ENCODE results near the gene BAZ2A. TPM values are rescaled to one million over a fixed set of nuclear protein-coding genes. Genes with fewer than 3 reads are reported as not detected.

BAZ2A gene
- polyA plus RNA-seq, 2 of the 4 experiments (the other 2 are of a cell fraction): 41.7 to 59.4 TPM

DNA sequence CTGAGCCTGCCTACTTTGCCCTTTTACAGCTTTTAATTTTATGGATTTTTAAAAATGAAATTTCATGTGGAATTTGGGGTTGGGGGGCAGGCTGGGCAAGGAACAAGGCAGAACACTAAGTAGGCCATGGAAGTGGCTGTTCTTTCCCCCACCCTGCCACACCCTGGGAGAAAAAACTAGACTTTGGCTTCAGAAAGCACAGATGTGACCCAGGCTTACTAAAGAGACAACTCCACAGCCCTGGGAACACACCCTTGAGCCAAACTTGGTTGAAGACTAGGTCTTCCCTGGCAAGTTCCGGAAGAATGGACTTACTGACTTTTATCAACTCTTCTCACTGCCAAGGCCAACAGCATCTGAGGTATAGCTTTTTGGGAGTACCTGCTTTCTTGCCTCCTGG lies 40.3 kb downstream of the BAZ2A start:
- ChIA-PET CTCF (interaction anchor here (0.6 to 21.2 kb wide), 16 partner anchors 9 to 523 kb away, joined by 3 to 282 read pairs (median 4); partner anchors contain the start of gene RBMS2), POLR2A (interaction anchor here (0.6 kb wide), 1 partner anchor 68 kb away, joined by 4 read pairs; the partner anchor contains the start of gene RBMS2)
- Histone ChIP-seq H3K4me2 (no peak overlapping the region), H3K4me1 (0 out of 3 replicates have a peak, but pooled peaks cover 4% of the 10 kb centered on the region), H3K9me3 (no peaks in the 10 kb centered on the region), H3K27ac (no peak overlapping the region), H3K4me3 (no peak overlapping the region)
- DNase-seq (ENCODE audit: low read depth in 1 of 2, low spot score in 1 of 2) (no peak), FAIRE-seq (no peak), ATAC-seq (no peak)
- 92% methylated on average over 1 of the region's 1 CpG for WGBS (ENCODE audit: missing lambda C conversion rate)
- TF ChIP-seq, protein P1, sequence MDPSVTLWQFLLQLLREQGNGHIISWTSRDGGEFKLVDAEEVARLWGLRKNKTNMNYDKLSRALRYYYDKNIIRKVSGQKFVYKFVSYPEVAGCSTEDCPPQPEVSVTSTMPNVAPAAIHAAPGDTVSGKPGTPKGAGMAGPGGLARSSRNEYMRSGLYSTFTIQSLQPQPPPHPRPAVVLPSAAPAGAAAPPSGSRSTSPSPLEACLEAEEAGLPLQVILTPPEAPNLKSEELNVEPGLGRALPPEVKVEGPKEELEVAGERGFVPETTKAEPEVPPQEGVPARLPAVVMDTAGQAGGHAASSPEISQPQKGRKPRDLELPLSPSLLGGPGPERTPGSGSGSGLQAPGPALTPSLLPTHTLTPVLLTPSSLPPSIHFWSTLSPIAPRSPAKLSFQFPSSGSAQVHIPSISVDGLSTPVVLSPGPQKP (IDR thresholded peaks at IDR 0.05; ENCODE audit: low read depth, low read length): no peak
- TF ChIP-seq NR3C1 (IDR thresholded peaks at IDR 0.05) (no peak), POLR2A (IDR thresholded peaks at IDR 0.05; ENCODE audit: low read length) (no peak), ZFP36 (IDR thresholded peaks at IDR 0.05; ENCODE audit: borderline replicate concordance, partially characterized antibody) (no peak), SREBF2 (IDR thresholded peaks at IDR 0.05) (no peak), CHD4 (IDR thresholded peaks at IDR 0.05; ENCODE audit: borderline replicate concordance) (no peak), RARB (CRISPR knock-in tag; IDR thresholded peaks at IDR 0.05) (no peak), MYC (IDR thresholded peaks at IDR 0.05; ENCODE audit: borderline replicate concordance, low read length) (no peak), EHF (CRISPR knock-in tag; IDR thresholded peaks at IDR 0.05) (no peak), HOXB5 (CRISPR knock-in tag; IDR thresholded peaks at IDR 0.05) (no peak), HOXB13 (CRISPR knock-in tag; IDR thresholded peaks at IDR 0.05; ENCODE audit: low read depth) (no peak), TP53 (CRISPR knock-in tag; IDR thresholded peaks at IDR 0.05) (no peak), NFE2L2 (conservative IDR thresholded peaks at IDR 0.05; ENCODE audit: low read length) (no peak), CBX2 (IDR thresholded peaks at IDR 0.05; ENCODE audit: borderline replicate concordance, low read depth) (no peak), KDM1A (IDR thresholded peaks at IDR 0.05; ENCODE audit: low read depth) (no peak)
- TF ChIP-seq, protein P2, sequence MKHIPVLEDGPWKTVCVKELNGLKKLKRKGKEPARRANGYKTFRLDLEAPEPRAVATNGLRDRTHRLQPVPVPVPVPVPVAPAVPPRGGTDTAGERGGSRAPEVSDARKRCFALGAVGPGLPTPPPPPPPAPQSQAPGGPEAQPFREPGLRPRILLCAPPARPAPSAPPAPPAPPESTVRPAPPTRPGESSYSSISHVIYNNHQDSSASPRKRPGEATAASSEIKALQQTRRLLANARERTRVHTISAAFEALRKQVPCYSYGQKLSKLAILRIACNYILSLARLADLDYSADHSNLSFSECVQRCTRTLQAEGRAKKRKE (CRISPR knock-in tag; IDR thresholded peaks at IDR 0.05; ENCODE audit: low read depth): no peak
- TF ChIP-seq, protein P3, sequence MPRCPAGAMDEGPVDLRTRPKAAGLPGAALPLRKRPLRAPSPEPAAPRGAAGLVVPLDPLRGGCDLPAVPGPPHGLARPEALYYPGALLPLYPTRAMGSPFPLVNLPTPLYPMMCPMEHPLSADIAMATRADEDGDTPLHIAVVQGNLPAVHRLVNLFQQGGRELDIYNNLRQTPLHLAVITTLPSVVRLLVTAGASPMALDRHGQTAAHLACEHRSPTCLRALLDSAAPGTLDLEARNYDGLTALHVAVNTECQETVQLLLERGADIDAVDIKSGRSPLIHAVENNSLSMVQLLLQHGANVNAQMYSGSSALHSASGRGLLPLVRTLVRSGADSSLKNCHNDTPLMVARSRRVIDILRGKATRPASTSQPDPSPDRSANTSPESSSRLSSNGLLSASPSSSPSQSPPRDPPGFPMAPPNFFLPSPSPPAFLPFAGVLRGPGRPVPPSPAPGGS (IDR thresholded peaks at IDR 0.05): no peak

DNA sequence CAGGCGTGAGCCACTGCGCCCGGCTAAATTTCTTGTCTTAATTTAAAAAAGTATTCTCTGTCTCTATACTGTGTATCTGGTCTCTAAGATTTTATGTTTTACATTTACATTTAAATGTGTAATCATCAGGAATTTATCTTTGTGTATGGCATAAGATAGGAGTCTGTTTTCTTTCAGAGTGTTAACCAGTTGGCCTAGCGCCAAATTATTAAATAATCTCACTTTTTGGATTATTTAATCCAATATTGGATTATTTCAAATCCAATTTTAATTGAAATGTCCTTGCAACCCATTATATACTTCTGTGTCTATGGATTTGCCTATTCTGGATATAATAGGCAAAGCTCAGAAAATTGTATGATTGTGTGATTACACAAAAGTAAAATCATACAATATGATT lies 45.0 kb downstream of the BAZ2A start:
- H3K4me1 ChIP-seq: peaks cover 11% of the 10 kb centered on the region
- ChIA-PET POLR2A (interaction anchor here (0.6 kb wide), 1 partner anchor 40 kb away, joined by 3 read pairs; no protein-coding TSS in a partner anchor), CTCF (interaction anchor here (0.8 to 21.2 kb wide), 5 partner anchors 9 to 75 kb away, joined by 5 to 282 read pairs (median 9); no protein-coding TSS in a partner anchor)
- H3K9me3 ChIP-seq: no peaks in the 10 kb centered on the region
- H3K4me3 ChIP-seq: no peak overlapping the region
- ATAC-seq (no peak), FAIRE-seq (no peak), DNase-seq (ENCODE audit: low read depth in 1 of 2, low spot score in 1 of 2) (no peak)
- TF ChIP-seq, protein P4, sequence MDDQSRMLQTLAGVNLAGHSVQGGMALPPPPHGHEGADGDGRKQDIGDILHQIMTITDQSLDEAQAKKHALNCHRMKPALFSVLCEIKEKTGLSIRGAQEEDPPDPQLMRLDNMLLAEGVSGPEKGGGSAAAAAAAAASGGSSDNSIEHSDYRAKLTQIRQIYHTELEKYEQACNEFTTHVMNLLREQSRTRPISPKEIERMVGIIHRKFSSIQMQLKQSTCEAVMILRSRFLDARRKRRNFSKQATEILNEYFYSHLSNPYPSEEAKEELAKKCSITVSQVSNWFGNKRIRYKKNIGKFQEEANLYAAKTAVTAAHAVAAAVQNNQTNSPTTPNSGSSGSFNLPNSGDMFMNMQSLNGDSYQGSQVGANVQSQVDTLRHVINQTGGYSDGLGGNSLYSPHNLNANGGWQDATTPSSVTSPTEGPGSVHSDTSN (IDR thresholded peaks at IDR 0.05): no peak
- TF ChIP-seq, protein P3 (IDR thresholded peaks at IDR 0.05): no peak
- TF ChIP-seq CEBPB (IDR thresholded peaks at IDR 0.05) (no peak), ESRRA (IDR thresholded peaks at IDR 0.05; ENCODE audit: borderline replicate concordance, low read length) (no peak), ZFP36 (IDR thresholded peaks at IDR 0.05; ENCODE audit: borderline replicate concordance, partially characterized antibody) (no peak), NR3C1 (IDR thresholded peaks at IDR 0.05) (no peak), KDM1A (IDR thresholded peaks at IDR 0.05; ENCODE audit: low read depth) (no peak), EHF (CRISPR knock-in tag; IDR thresholded peaks at IDR 0.05) (no peak), ZSCAN20 (CRISPR knock-in tag; IDR thresholded peaks at IDR 0.05) (no peak), RNF2 (IDR thresholded peaks at IDR 0.05; ENCODE audit: borderline replicate concordance, low read depth) (no peak), JUN (IDR thresholded peaks at IDR 0.05) (no peak)
- TF ChIP-seq, protein P5, sequence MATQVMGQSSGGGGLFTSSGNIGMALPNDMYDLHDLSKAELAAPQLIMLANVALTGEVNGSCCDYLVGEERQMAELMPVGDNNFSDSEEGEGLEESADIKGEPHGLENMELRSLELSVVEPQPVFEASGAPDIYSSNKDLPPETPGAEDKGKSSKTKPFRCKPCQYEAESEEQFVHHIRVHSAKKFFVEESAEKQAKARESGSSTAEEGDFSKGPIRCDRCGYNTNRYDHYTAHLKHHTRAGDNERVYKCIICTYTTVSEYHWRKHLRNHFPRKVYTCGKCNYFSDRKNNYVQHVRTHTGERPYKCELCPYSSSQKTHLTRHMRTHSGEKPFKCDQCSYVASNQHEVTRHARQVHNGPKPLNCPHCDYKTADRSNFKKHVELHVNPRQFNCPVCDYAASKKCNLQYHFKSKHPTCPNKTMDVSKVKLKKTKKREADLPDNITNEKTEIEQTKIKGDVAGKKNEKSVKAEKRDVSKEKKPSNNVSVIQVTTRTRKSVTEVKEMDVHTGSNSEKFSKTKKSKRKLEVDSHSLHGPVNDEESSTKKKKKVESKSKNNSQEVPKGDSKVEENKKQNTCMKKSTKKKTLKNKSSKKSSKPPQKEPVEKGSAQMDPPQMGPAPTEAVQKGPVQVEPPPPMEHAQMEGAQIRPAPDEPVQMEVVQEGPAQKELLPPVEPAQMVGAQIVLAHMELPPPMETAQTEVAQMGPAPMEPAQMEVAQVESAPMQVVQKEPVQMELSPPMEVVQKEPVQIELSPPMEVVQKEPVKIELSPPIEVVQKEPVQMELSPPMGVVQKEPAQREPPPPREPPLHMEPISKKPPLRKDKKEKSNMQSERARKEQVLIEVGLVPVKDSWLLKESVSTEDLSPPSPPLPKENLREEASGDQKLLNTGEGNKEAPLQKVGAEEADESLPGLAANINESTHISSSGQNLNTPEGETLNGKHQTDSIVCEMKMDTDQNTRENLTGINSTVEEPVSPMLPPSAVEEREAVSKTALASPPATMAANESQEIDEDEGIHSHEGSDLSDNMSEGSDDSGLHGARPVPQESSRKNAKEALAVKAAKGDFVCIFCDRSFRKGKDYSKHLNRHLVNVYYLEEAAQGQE (IDR thresholded peaks at IDR 0.05): no peak
- TF ChIP-seq, protein P6, sequence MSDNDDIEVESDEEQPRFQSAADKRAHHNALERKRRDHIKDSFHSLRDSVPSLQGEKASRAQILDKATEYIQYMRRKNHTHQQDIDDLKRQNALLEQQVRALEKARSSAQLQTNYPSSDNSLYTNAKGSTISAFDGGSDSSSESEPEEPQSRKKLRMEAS (IDR thresholded peaks at IDR 0.05): no peak
- H3K27ac ChIP-seq: no peak overlapping the region
- H3K4me2 ChIP-seq: no peak overlapping the region
- WGBS (ENCODE audit: missing lambda C conversion rate): 83% methylated on average over 4 of the region's 4 CpGs

Data from A549 (cell line).